ENCODE results near the gene PRKCA. TPM values are rescaled to one million over a fixed set of nuclear protein-coding genes. Genes with fewer than 3 reads are reported as not detected.

Gene PRKCA
- polyA plus RNA-seq, 1 donor: 24.4 TPM

- no peaks in the 10 kb centered on the region for H3K4me1 ChIP-seq (ENCODE audit: control insufficient read depth, insufficient read depth, low read length)
- H3K36me3 ChIP-seq (ENCODE audit: control insufficient read depth, insufficient read depth, low read length): no peaks in the 10 kb centered on the region
- DNase-seq: no peak
- no peaks in the 10 kb centered on the region for H3K27me3 ChIP-seq (ENCODE audit: control insufficient read depth, insufficient read depth, low read length)
- H3K9me3 ChIP-seq (ENCODE audit: control insufficient read depth, low read depth, low read length): no peaks in the 10 kb centered on the region
- H3K4me3 ChIP-seq (ENCODE audit: low read length): no peak overlapping the region
- no peak overlapping the region for H3K27ac ChIP-seq (ENCODE audit: low read length)
- WGBS (ENCODE audit: insufficient coverage, low lambda C conversion rate): no CpG with 5 or more reads among the region's 11 CpGs
Measured at GRCh38 chr17:66726846-66727245, 424.4 kb downstream of the PRKCA start.

- DNase-seq: peak in 1 of 2 donors; percentile 32
- no peaks in the 10 kb centered on the region for H3K9me3 ChIP-seq (ENCODE audit: control insufficient read depth, low read depth, low read length)
- H3K4me1 ChIP-seq (ENCODE audit: control insufficient read depth, insufficient read depth, low read length): no peaks in the 10 kb centered on the region
- H3K4me3 ChIP-seq (ENCODE audit: low read length): no peak overlapping the region
- no peak overlapping the region for H3K27ac ChIP-seq (ENCODE audit: low read length)
- WGBS (ENCODE audit: insufficient coverage, low lambda C conversion rate): no CpG with 5 or more reads among the region's 17 CpGs
- H3K36me3 ChIP-seq (ENCODE audit: control insufficient read depth, insufficient read depth, low read length): peaks cover 3% of the 10 kb centered on the region
- no peaks in the 10 kb centered on the region for H3K27me3 ChIP-seq (ENCODE audit: control insufficient read depth, insufficient read depth, low read length)
Measured at GRCh38 chr17:66727634-66728570, 425.5 kb downstream of the PRKCA start.

- Histone ChIP-seq H3K27ac (ENCODE audit: low read length) (no peak overlapping the region), H3K27me3 (ENCODE audit: control insufficient read depth, insufficient read depth, low read length) (no peaks in the 10 kb centered on the region), H3K4me3 (ENCODE audit: low read length) (no peak overlapping the region), H3K4me1 (ENCODE audit: control insufficient read depth, insufficient read depth, low read length) (no peaks in the 10 kb centered on the region), H3K36me3 (ENCODE audit: control insufficient read depth, insufficient read depth, low read length) (peaks cover 10% of the 10 kb centered on the region), H3K9me3 (ENCODE audit: control insufficient read depth, low read depth, low read length) (no peaks in the 10 kb centered on the region)
- whole genome bisulfite sequencing (ENCODE audit: insufficient coverage, low lambda C conversion rate): no CpG with 5 or more reads among the region's 7 CpGs
- no peak for DNase-seq
Measured at GRCh38 chr17:66730461-66730923, 428.1 kb downstream of the PRKCA start.

- H3K27ac ChIP-seq (ENCODE audit: low read length): no peak overlapping the region
- WGBS (ENCODE audit: insufficient coverage, low lambda C conversion rate): no CpG with 5 or more reads among the region's 2 CpGs
- DNase-seq: no peak
- H3K27me3 ChIP-seq (ENCODE audit: control insufficient read depth, insufficient read depth, low read length): no peaks in the 10 kb centered on the region
- H3K4me1 ChIP-seq (ENCODE audit: control insufficient read depth, insufficient read depth, low read length): no peaks in the 10 kb centered on the region
- H3K36me3 ChIP-seq (ENCODE audit: control insufficient read depth, insufficient read depth, low read length): peaks cover 21% of the 10 kb centered on the region
- H3K4me3 ChIP-seq (ENCODE audit: low read length): no peak overlapping the region
- H3K9me3 ChIP-seq (ENCODE audit: control insufficient read depth, low read depth, low read length): no peaks in the 10 kb centered on the region
Measured at GRCh38 chr17:66733759-66734158, 431.3 kb downstream of the PRKCA start.

GRCh38 chr17:66734186-66734943, 432.0 kb downstream of the PRKCA start:
- Histone ChIP-seq H3K36me3 (ENCODE audit: control insufficient read depth, insufficient read depth, low read length) (peaks cover 24% of the 10 kb centered on the region), H3K27ac (ENCODE audit: low read length) (no peak overlapping the region), H3K9me3 (ENCODE audit: control insufficient read depth, low read depth, low read length) (no peaks in the 10 kb centered on the region), H3K27me3 (ENCODE audit: control insufficient read depth, insufficient read depth, low read length) (no peaks in the 10 kb centered on the region), H3K4me1 (ENCODE audit: control insufficient read depth, insufficient read depth, low read length) (no peaks in the 10 kb centered on the region), H3K4me3 (ENCODE audit: low read length) (no peak overlapping the region)
- 100% methylated on average over 1 of the region's 8 CpGs for WGBS (ENCODE audit: insufficient coverage, low lambda C conversion rate)
- DNase-seq: no peak

- Histone ChIP-seq H3K36me3 (ENCODE audit: control insufficient read depth, insufficient read depth, low read length) (peaks cover 33% of the 10 kb centered on the region), H3K9me3 (ENCODE audit: control insufficient read depth, low read depth, low read length) (no peaks in the 10 kb centered on the region), H3K4me3 (ENCODE audit: low read length) (no peak overlapping the region), H3K27me3 (ENCODE audit: control insufficient read depth, insufficient read depth, low read length) (no peaks in the 10 kb centered on the region), H3K4me1 (ENCODE audit: control insufficient read depth, insufficient read depth, low read length) (no peaks in the 10 kb centered on the region), H3K27ac (ENCODE audit: low read length) (no peak overlapping the region)
- DNase-seq: peak; percentile 31 to 33
- no CpG with 5 or more reads among the region's 12 CpGs for WGBS (ENCODE audit: insufficient coverage, low lambda C conversion rate)
Measured at GRCh38 chr17:66737524-66737923, 435.1 kb downstream of the PRKCA start.

- no peak for DNase-seq
- no peak overlapping the region for H3K27ac ChIP-seq (ENCODE audit: low read length)
Measured at GRCh38 chr17:66738301-66738700, 435.9 kb downstream of the PRKCA start.

GRCh38 chr17:66739553-66739952, 437.1 kb downstream of the PRKCA start:
- Histone ChIP-seq H3K27ac (ENCODE audit: low read length) (no peak overlapping the region), H3K4me1 (ENCODE audit: control insufficient read depth, insufficient read depth, low read length) (no peaks in the 10 kb centered on the region), H3K36me3 (ENCODE audit: control insufficient read depth, insufficient read depth, low read length) (peaks cover 39% of the 10 kb centered on the region), H3K9me3 (ENCODE audit: control insufficient read depth, low read depth, low read length) (no peaks in the 10 kb centered on the region), H3K27me3 (ENCODE audit: control insufficient read depth, insufficient read depth, low read length) (no peaks in the 10 kb centered on the region), H3K4me3 (ENCODE audit: low read length) (no peak overlapping the region)
- WGBS (ENCODE audit: insufficient coverage, low lambda C conversion rate): no CpG with 5 or more reads among the region's 8 CpGs
- no peak for DNase-seq

More at GRCh38 chr17:66738301-66738700, 435.9 kb downstream of the PRKCA start:
- WGBS (ENCODE audit: insufficient coverage, low lambda C conversion rate): no CpG with 5 or more reads among the region's 4 CpGs
- no peaks in the 10 kb centered on the region for H3K27me3 ChIP-seq (ENCODE audit: control insufficient read depth, insufficient read depth, low read length)
- no peaks in the 10 kb centered on the region for H3K4me1 ChIP-seq (ENCODE audit: control insufficient read depth, insufficient read depth, low read length)
- no peaks in the 10 kb centered on the region for H3K9me3 ChIP-seq (ENCODE audit: control insufficient read depth, low read depth, low read length)
- no peak overlapping the region for H3K4me3 ChIP-seq (ENCODE audit: low read length)
- peaks cover 33% of the 10 kb centered on the region for H3K36me3 ChIP-seq (ENCODE audit: control insufficient read depth, insufficient read depth, low read length)

- H3K9me3 ChIP-seq (ENCODE audit: control insufficient read depth, low read depth, low read length): no peaks in the 10 kb centered on the region
- WGBS (ENCODE audit: insufficient coverage, low lambda C conversion rate): no CpG with 5 or more reads among the region's 5 CpGs
- H3K27ac ChIP-seq (ENCODE audit: low read length): no peak overlapping the region
- H3K36me3 ChIP-seq (ENCODE audit: control insufficient read depth, insufficient read depth, low read length): peaks cover 40% of the 10 kb centered on the region
- H3K4me3 ChIP-seq (ENCODE audit: low read length): no peak overlapping the region
- no peaks in the 10 kb centered on the region for H3K4me1 ChIP-seq (ENCODE audit: control insufficient read depth, insufficient read depth, low read length)
- no peaks in the 10 kb centered on the region for H3K27me3 ChIP-seq (ENCODE audit: control insufficient read depth, insufficient read depth, low read length)
- no peak for DNase-seq
Measured at GRCh38 chr17:66740226-66740625, 437.8 kb downstream of the PRKCA start.

GRCh38 chr17:66743511-66743910, 441.1 kb downstream of the PRKCA start:
- no peaks in the 10 kb centered on the region for H3K9me3 ChIP-seq (ENCODE audit: control insufficient read depth, low read depth, low read length)
- H3K36me3 ChIP-seq (ENCODE audit: control insufficient read depth, insufficient read depth, low read length): peaks cover 35% of the 10 kb centered on the region
- no peak for DNase-seq
- H3K27ac ChIP-seq (ENCODE audit: low read length): no peak overlapping the region
- H3K4me1 ChIP-seq (ENCODE audit: control insufficient read depth, insufficient read depth, low read length): no peaks in the 10 kb centered on the region
- no peaks in the 10 kb centered on the region for H3K27me3 ChIP-seq (ENCODE audit: control insufficient read depth, insufficient read depth, low read length)
- H3K4me3 ChIP-seq (ENCODE audit: low read length): no peak overlapping the region
- WGBS (ENCODE audit: insufficient coverage, low lambda C conversion rate): no CpG with 5 or more reads among the region's 2 CpGs

Measured in large intestine (tissue), 3 donors.